AG08395 (cell line): ENCODE data around the gene SLC2A4RG.
"Not testable (repeated sequence)": the region's sequence is repeated elsewhere in the genome, so short reads cannot be mapped to it uniquely, and the experiment has no call there.

Experiments
- DNase-seq: peaks from one replicate; pipeline ENCODE4 v3.0.0; 2012; ENCODE audit warnings: mixed read lengths, low spot score

Gene SLC2A4RG

DNA sequence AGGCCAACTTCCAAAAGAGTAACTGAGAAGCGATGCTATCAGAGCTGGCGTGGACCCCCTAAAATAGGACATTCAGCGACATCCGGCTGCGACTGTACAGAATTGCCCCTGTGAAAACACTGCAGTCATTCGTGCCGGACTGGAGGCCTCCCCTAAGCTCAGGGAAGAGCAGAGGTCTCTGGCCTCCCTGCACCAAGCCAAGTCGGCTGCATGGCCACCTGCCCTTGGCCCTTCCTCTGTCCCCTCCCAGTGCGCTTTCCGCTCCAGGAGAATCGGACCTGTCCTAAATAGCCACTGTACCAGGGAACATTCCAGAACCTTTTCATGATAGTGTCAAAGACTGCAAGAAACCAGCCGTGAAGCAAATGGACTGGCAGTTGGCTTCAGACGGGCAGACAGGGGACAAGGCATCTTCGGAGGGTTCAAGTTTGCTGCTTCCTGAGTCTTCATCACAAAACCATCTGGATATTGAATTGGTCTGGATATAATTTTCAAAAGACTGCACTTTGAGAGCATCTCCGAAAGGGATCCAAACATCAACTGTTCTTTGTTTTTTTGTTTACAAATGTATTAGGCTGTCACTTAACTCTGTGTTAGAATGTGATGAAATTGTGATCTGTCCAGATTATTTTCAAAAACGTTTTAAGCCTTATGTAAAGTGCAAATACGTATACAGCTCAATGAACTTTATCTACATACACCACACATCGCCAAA, 16.5 kb downstream of the SLC2A4RG start:
- DNase-seq: no peak

DNA sequence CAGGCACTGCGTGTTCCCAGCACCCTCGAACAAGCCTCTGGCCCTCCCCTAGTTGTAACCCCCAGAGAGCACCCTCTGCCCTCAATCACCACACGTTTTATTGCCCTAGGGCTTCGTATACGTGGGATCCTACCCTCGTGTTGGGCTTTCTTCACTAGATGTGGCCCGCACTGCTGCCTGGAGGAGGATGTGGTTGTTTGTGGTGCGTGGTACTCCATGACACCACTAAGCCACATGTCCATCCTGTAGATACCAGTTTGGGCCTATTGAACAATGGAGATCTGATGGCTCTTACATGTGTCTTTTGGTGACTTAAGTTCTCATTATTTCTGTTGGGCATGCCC, 17.0 kb downstream of the SLC2A4RG start:
- DNase-seq: no peak

DNA sequence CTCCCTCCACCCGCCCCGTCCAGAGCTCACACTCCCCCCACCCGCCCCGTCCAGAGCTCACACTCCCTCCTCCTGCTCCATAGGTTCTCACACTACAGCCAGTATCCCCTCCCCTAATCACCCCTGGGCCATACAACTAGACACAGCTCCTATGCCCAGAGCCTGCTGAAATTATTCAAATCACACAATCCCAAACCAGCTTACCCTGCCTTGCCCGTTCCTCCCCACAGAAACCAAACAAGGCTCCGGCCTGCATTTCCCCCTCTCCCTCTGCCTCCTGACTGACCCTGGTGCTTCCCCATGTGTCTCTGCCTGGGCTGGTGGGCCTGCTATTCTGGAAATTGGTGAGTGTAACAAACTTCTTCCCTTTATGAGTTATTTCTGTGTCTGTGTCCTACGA, 18.6 kb downstream of the SLC2A4RG start:
- no peak for DNase-seq

DNA sequence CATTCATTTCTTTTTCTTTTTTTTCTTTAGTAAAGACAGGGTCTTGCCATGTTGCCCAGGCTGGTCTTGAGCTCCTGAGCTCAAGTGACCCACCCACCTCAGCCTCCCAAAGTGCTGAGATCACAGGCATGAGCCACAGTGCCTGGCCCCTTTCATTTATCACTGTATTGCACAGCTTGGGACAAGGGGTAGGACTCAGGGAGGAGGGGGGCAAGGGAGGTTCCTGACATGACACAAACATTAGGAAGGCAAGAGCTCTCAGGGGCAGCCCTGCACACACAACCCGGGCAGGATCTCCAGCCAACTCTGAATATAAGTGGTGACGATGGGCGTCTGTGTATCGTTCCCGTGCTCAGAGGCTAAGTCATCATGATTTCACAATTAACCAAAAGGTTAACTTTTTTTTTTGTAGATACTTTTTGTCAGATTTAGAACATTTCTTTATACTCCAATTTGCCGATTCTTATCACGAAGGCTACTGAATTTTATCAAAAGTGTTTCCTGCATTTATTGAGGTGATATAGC, 19.9 kb downstream of the SLC2A4RG start:
- DNase-seq: no peak

DNA sequence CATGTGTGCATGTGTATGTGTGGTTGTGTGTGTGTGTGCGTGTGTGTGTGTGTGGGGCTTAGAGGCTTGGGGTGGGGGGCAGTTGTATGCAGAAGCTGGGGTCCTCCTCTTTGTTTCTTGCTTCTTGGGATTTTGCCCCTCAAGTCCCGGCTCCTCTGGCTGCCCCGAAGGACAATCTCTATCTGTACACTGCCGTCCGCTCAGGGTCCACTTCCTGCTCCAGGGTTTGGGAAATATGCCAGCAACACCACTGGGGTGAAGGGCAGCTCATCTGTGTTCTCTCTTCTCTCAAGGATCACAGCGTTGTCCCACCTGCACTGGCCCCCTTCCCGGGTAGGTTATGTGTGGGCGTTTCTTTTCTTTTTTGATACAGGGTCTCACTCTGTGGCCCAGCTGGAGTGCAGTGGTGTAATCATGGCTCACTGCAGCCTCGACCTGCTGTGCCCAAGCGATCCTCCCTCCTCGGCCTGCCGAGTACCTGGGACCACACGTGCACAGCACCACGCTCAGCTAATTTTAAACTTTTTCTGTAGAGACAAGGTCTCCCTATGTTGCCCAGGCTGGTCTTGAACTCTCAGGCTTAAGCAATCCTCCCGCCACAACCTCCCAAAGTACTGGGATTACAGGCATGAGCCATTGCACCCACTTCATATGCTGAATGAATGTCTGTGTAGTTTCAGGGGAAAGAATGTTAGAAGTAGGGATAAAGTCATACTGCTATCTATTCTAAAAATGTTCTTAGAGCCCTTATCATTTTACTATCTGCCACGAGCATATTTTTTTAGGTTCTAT, 25.7 kb downstream of the SLC2A4RG start:
- no peak for DNase-seq

DNA sequence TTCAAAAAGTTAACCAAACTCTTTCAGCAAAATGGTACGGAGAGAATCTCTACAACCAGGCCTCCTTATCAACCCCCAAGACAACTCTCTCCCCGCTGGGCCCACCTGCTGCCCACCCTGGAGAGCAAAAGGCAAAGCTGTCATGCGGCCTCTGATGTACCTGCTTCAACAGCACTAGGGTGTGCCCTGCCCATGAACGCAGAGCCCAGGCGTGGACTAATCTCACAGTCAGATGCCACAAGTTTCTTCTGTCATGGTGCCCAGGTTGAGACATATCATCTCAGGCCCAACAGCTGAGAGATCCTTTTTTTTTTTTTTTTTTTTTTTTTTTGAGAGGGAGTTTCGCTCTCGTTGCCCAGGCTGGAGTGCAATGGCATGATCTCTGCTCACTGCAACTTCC, 26.3 kb downstream of the SLC2A4RG start:
- no peak for DNase-seq

DNA sequence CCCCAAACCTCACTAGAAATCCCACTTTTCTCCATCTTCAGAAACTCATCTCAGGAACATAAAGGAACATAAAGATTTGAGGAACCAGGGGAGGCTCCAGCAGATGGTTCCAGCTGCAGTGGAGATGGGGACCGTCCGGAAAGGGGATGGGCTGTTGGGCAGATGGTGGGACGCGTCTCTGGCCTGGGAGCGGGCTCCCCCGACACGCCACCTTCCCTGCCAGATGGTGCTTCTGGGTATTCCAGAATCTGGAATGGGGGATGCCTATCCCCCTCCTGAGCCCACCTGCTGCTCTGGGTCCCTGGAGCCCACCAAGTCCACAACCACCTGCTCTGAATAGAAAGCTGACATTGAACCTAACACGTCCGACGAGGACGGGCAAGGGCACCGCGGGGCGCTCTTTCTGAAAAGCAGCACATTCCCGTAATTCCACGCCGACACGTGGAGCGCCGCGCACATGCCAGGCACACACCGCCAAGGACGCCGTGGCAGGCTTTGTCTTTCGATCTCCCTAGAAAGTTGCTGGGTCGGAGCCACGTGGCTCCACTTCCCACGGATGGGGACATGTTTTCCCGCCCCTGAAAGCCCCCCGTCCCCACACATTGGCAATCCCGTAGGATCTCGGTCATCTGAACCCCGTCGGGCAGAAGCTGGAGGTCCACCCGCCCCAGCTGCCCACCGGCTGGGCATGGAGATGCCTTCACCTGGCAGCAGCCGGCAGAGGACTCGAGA, 27.3 kb downstream of the SLC2A4RG start:
- DNase-seq: no peak

DNA sequence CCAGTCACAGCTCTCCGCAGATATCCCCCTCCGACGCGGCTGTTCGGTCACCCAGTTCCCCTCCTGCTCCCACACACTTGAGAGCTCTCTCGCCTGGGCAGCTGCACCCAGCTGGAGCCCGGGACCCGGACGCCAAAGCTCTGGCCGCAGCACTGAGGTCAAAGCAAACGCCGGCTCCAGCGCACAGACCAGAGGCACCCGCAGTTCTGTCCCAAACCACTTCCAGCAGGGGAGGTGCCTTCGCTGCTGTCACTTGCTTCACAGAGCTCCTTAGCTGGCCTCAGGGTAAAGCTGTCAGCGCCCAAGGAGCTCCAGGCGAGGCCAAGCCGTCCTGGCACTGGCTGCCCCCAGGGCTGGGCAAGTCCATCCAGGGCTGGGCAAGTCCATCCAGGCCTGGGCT, 27.9 kb downstream of the SLC2A4RG start:
- no peak for DNase-seq

DNA sequence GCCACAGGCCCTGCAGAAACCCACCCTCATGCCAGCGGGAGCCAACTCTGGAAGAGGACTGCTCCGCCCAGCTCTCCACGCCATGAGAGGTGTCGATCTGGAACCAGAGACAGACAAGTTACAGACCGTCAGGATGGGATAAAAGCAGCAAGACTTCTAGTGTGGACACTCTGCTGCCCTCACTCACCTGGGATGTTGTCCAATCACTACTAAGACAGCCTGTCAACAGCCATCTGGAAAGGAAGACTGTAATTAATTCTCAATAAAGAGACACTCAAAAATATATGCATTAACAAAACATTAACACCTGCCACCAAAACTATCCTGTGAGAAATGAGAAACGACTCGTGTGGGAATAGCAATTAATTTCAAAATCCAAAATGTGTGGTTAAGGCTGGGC, 28.3 kb downstream of the SLC2A4RG start:
- no peak for DNase-seq

DNA sequence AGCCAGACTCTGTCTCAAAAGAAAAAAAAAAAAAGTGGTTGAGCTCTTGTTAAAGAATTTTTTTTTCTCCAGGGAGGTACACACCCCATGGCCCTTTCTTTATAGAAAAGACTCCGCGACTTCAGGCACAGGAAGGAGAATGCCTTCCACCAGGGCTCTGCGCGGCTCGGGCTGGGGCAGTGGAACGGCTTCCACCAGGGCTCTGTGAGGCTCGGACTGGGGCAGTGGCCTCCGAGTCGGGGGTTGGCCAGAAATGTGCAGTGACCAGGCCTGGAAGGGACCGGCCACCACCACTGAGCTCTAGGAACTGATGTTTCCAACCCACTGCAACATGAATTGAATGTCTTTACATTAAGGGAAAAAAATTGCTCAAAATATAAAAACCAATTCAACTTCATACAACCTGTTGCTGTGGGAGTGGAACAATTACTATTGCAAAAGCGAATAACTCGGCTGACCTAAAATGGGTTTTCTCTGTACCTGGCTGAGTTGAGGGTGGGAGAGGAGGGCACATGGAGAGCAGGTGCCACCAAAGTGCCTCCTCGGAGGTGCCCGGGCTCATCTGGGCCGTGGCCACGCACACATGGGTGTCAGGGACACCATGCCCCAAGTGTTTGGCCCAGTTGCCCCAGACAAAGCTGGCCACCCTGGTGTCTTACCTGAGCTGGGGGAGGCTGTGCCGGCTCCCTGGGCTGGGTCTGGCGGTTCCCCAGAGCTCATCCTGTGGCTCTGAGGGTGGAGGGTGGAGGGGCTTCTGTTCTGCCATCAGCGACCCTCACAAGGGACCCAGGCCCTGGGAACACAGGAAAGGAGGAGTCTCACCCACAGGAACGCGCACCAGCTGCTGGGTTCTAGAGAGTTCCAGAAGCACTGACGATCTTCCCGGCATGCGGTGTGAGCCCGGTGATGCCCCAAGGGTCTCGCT, 29.3 kb downstream of the SLC2A4RG start:
- DNase-seq: no peak

DNA sequence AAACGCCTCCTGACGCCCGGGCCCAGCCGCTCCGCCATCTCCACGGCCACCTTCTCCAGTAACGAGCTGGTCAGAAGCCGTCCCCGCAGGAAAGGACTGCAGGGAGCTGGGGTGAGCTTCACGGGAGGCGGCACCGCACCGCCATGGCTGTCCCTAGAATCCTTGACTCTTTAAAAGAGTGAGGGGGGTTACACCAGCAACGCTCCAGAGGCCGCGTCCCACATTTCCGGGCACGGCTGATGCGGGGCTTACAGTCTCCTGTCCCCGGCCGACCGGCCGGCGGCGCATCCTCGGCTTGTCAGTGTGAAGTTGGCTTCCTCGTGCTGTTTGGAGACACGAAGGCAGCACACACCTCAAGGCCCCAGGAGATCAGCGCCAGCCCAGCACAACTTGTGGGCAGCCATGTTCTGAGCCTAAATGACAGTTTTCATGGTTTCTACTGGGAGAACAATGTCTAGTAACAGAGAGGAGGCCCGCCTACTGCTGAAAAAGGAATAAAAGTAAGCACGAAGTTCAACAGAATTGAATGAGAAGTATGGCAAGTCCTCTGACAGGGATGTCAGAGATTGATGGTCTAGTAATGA, 30.4 kb downstream of the SLC2A4RG start:
- DNase-seq: no peak

DNA sequence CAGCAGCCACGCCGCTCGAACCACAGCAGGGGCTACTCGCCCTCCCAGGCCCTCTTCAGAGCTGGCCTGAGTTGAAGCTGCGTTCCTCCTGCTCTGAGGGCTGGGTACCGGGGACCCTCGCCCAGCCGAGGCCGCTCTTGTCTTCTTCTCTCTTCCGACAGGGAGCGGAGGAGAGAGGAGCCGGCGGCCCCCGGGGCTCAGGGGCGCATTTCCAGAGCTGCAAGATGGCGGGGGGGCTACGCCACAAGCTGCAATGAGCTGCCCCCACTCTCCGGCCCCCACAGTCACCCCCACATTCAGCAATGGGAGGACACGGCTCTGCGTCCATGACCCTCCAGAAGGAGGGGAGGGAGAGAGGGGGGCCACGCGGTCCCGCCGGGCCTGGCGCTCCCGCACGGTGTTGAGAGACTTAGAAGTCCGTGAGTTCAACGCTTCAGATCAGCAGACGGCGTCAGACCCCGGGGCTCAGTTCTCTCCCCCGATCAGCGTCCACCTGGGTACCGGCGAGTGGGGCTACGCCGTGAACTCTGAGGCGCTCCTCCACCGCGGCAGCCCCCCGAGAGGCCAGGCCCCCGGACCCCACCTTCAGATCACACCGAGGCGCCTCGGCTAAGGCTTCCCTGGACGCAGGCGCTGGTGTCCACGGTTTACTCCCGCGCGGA, 31.6 kb downstream of the SLC2A4RG start:
- DNase-seq: no peak

DNA sequence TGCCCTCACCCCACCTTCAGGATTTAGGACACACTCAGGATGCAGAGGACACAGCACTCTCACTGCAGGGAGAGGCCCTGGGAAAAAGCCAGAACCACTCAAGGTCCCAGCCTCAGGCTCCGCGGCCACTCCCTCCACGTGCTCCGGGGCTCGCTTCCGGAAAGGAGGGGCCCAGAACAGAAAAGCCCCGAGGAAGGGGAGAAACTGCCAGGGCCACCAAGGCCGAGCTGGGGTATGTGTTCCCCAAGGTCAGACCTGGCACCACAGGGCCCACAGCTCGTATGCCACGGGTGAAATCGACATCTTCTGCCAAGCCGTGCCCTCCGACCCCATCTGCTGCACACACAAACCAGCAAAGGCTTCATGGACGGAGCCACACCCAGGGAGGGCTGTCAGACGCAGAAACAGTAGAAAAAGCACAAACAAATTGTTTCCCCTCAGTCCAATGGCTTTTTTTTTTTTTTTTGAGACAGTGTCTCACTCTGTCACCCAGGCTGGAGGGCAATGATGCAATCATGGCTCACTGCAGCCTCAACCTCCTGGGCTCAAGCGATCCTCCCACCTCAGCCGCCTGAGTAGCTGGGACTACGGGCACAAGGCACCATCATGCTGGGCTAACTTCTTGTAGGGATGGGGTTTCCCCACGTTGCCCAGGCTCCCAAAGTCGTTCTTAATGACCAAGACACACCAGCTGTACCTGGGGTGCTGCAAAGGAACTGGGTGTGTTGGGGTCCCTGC, 33.4 kb downstream of the SLC2A4RG start:
- peak; percentile 17 for DNase-seq

DNA sequence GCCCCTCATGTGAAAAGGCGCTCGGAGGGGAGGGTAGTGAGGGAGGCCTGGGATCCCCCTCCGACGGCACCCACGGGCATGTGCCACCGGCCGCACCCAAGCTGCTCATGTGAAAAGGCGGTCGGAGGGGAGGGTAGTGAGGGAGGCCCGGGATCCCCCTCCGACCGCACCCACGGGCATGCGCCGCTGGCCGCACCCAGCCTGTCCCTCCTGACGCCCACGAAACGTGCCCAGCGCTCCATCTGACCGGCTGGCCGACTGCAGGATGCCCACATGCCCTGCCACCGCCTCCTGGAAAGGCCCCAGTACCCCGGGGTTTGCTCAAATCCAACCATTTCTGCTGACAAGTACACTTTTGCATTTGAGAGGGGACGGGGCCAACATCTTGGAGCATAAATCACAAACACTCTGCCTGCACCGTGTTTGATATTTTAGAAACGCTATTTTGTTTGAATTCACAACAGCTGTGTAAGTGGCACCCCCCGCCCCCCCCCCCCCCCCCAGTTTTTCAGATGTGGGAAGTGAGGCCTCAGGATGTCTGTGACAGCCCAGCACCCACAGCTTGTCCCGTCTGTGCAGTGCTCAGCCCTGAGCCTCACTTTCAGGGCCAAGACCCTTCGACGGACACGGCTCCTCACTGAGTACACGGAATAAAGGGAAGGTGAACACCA, 34.1 kb downstream of the SLC2A4RG start:
- no peak for DNase-seq

DNA sequence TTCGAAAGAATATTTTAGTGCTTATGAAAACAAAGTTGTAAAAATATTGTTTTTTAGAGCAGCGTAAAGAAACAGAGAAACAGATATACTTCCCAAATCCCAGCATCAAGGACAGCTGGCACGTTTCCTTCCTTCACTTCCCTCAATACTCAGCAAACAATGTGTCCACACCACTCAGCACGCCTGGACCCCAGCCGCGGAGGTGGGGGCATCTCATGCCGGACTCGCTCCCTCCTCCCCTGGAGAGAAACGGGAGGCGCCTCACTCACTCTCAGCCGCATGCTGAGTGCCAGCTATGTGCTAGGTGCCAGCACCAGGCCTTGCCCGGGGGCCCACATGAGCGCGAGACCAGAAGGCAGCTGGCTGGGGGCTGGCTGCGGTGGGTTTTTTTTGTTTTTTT, 34.7 kb downstream of the SLC2A4RG start:
- DNase-seq: no peak

DNA sequence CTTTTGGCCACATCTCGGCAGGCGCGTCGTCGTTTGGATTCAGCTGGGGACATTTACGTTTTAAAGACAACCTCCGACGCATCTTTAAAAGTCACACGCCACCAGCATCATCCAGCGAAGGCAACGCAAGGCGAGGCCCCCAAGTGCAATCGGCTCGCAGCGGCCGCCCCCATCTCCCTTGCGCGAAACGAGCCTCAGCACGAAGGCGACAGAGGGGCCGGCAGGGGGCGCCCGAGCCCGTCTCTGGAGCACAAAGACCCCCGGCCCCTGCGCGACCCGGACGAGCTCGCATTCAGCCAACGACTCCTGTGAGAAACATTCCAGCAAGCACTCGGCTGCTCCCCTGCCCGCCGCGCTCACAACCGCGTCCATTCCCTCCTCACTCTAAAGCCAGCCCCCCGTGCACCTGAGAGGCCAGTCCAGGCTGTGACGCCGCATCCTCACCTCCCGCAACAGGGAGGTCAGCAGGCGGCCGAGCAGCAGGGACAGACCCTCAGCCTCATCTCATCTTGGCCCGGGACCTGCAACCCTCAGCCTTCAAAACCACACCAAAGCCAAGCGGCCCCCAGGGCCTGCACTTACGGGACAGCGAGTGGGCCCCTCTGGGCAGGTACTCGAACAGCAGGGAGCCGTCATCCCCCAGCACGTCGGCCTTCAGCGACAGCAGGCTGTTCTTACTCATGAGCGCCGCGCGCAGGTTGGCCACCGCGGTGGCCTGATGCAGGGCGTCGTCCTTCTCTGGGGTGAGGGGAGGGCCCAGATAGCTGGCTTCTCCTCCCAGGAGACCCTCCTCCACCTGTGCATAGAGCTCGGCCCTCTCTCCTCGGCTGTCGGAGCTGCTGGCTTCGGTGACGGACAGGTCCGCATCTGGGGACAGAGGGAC, 35.8 kb downstream of the SLC2A4RG start:
- peak; percentile 45 for DNase-seq

DNA sequence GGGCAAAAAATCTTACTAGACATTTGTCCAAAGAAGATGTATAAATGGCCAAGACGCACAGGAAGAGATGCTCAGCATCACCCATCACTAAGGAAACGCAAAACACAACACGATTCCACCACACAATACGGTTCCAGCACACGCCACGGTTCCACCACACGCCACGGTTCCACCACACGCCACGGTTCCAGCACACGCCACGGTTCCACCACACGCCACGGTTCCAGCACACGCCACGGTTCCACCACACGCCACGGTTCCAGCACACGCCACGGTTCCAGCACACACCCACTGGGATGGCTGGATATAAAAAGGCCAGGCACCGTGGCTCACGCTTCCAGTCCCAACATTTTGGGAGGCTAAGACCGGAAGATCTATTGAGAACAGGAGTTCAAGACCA, 37.3 kb downstream of the SLC2A4RG start:
- DNase-seq: not testable (repeated sequence)

DNA sequence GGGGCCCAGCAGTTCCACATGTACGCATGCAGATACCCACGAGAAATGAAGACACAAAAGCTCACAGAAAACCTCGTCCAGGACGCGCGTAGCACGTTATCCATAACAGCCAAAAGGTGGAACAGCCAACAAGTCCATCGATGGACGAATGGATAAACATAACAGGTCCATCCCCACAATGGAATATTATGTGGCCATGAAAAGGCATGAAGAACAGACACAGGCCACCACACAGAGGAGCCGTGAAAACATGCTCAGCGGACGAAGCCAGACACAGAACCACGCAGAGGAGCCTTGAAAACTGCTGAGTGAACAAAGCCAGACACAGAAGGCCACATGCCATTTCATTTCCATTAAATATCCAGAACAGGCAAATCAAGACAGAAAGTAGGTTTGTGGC, 38.0 kb downstream of the SLC2A4RG start:
- no peak for DNase-seq
